GM18499 (cell line): ENCODE data around the gene HPSE2.

Experiments used
- ATAC-seq: cut with Tn5 transposase; IDR thresholded peaks from one replicate; pipeline ENCODE4 v1.9.1; 2021; ENCODE audit warnings: moderate number of reproducible peaks; ENCODE audit not compliant: insufficient read depth, unreplicated experiment

The HPSE2 gene

DNA sequence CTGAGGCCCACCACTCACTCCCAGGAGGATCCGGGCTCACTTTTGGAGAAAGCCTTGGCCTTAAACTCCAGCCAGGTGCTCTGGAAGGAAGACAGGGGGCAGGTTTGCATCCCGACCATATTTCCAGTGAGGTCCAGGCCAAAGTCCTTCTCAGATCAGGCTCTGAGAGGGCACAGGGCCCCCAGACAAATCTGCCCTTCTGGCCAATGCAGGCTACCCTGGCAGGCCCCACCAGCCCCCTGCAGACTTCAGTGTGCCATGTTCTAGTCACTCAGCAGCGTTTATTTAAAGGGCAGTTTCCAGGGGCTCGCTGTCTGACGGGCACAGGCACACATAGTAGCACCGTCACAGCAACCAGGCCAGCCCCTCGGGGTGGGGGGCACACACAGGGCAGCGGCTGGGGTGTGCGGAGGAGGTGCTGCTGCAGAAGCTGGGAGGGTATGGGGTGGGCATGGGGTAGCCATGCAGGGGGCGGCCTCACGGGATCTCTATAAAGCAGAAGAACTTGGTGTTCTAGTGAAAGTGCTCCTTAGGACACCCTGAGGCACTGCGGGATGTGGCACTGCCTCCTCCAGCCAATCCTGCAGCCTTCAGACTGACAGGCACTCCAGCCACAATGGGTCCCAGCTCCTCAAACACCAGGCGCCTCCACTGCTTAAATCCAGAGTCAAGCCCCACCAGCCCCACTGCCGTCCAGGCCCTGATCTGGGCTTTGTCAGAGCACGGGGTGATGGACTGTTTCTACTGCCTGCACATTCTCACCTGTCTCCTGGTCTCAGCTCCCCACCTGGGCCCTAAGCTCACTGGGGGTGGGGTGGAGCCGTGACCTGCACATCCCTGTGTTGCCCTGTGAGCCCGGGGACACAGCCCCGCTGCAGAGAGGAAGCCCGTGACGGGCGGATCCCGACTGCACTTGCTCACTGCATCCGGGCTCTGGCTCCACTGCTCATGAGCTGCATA lies 811.1 kb downstream of the HPSE2 start:
- ATAC-seq: no peak

DNA sequence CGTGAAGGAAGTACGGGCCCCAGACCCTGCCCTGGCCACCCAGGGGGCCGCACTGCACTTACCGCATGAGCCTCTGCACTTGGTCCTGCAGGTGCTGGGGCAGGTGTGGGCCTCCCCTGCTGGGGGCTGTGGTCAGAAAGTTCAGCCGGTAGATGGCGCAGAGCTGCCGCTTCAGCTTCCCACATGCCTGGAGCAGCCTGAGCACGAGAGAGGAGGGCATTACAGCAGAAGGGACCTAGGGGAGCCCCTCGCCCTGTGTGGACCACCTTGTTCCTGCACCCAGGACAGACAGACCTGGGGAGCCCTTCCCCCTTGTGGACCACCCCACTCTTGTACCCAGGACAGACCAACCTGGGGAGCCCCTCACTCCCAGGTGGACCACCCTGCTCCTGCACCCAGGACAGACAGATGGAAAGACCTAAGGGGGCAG lies 811.9 kb downstream of the HPSE2 start:
- no peak for ATAC-seq

DNA sequence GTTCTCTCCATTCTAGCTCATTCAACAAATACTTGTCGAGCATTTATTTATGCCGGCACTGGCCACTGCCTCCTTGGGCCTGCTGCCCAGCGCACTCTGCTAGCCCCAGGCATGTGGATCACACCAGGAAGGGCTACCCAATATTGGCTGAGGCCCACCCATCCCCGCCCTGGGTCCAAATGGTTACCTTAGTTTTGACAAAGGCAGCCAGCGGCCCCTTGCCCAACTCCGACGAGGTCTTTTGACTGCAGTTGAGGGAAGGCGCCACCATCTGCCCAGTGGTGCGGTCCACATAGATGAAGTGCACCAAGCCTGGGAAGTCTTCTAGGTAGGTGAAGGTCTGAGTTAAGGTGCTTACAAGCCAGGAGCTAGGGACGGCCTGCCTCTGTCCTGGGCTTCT lies 813.5 kb downstream of the HPSE2 start:
- ATAC-seq: no peak

DNA sequence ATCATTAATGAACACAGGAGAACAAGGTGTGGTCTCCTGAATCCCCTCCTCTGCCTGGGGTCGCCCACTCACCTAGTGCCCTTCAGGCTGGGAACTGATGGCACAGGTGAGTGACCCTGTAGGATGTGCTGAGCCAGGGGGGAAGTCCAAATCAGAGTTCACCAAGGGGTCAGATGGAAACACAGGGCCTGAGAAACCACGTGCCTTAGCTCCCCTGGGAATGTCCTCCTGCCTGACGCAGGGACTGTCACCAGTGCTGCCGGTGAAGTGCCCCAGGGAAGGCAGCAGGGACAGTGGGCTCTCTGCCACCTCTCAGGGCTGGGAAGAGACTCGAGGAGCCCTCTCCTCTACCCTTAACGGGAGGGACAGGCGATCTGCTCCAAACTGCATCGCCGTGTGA lies 814.9 kb downstream of the HPSE2 start:
- ATAC-seq: no peak

DNA sequence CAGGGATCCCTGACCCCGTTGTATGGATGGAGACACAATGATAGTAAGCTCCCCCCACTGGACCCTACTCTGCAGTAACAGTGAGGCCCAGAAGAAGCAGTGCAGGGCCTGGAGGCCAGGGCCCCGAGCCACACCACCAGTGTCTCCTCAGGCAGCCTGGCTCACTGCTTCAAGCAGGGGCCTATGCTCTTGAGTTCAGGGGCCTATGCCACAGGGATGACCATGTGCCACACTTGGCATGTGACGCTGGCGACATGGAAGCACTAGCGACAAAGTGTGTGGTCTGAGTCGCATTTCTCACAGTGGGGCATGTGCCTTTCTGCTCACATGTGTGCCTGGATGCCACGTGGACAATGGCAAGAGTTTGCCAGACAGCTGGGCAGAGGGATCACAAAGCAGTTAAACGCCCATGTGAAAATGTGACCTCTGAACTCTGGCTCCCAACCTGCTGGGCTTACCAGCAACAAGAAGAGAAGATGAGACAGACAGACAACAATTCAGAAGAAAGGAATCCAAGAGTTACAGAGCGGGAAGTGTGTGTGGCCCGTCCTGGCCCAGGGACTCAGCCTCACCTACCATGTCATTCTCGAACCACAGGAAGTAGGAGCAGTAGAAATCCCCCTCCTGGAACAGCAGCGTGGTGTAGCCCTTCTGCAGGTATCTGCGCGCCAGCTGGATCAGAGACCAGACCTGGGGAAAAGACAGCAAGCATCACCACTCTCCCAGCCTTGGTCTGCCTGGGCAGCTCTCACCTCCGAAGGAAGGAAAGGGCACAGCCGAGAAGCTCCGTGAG lies 816.0 kb downstream of the HPSE2 start:
- no peak for ATAC-seq

DNA sequence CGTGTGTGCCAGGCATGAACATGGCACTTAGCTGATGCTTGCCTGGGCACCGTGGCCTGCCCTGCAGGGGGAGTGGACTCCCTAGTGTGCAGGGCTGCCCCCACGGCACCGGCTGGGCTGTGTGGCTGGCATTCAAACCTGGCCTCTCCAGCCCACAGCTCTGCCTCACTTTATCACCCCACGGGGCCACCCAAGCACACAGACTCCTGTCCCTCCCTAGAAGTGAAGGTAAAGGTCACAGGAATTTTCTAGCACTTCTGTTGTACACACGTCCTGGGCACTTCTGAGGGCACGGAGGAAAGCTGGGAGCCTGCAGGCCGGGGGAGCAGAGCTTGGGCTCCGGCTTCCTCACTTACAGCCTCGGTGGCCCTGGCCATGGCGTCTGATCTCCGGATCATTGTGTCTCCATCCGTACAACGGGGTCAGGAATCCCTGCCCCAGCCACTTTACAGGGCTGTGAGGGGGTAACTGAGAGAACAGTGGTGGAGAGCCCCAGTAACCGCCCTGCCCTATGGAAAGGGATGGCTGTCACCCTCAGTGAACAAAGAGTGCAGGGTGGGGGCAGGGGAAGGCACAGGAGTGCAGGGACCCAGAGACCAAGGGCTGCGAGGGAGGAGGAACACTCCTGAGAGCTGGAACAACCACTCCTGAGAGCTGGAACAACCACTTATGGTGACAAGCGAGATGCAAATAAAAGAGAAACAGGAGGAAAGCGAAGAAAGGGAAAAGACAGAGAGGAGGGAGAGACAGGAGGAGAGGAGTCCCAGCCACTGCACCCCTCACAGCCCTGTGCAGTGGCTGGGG lies 816.8 kb downstream of the HPSE2 start:
- ATAC-seq: no peak

DNA sequence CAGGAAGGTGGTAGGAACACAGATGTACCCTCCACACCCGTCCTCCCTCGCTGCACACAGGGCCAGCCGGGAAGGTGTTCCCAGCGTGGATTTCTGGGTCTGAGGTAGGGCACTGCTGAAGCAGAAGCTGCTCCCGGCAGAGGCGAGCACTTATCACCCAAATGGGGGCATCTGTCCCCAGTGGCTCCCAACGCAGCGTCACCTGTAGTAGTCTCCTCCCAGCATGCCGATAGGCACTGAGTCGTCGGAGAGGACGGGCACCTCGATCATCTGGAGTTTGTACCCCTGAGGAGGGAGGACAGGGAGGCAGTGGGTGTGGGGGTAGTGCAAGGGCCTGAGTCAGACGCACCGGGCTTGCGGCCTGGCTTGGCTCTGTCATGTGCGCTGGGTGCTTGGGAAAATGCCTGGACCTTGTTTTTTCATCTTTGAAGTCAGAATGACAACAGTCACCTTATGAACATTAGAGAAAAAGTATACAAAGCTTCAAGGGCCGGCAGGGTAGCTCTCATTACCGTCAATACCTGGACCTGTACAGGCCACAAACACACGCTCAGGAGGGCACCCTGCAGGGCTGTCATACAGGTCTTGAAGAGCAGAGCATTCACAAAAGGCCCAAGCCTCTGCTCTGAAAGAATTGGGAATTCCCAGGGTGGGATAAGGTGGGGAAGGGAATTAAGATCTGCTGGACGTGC lies 817.5 kb downstream of the HPSE2 start:
- no peak for ATAC-seq

DNA sequence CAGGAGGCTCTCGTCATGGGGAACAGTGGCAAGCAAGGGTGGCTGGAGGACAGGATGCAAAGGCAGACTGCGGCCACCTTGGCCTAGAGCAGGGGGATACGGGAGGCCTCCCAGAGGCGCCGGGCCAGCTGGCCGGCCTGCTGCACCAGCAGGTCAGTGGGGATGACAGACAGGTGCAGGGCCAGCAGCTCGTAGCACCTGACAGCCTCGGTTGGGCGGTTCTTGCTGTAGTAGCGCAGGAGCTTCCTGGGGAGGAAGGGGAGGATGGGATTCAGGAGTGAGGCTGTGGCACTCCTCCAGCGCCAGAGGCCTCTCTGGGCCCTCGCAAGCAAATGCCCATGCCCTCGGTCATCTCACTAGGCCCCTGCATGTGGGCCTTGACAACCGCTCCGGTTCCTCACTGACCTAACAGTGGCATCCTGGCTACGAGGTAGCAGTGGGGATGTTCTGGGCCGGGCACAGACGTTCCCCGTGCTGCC lies 818.1 kb downstream of the HPSE2 start:
- no peak for ATAC-seq

DNA sequence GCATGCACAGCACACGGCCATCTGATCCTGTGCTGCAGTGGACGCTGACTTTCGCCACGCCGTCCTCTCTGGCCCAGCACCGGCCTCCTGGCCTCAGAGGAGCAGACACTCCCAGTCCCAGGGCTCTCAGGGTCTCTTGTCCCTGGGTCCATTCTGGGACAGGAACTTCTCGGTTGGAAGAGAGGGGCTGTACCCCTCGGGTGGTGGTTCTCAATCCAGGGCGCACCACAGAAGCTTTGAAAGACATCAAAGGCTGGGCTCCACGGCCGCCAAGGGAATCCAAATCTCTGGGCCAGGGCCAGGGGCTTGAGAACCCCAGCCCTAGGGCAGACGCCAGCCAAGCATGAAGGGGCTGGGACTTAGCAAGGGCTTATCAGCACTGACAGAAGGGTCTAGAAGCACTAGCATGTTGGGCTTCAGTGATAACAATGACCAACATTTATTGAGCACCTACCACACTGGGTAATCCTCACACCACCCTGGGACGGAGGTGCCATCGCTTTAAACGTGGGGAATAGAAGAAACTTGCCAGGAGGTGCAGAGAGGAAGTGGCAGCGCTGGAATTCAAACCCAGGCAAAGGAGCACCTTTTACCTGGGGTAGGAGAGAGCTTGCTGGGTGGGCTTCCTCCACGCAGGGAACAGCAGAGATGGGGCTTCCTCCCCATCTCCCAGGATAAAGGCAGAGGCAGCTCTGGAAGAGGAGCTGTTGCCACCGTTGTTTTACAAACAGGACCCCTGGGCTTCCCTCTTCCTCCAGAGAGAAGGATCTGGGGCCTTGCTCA lies 818.9 kb downstream of the HPSE2 start:
- ATAC-seq: no peak

DNA sequence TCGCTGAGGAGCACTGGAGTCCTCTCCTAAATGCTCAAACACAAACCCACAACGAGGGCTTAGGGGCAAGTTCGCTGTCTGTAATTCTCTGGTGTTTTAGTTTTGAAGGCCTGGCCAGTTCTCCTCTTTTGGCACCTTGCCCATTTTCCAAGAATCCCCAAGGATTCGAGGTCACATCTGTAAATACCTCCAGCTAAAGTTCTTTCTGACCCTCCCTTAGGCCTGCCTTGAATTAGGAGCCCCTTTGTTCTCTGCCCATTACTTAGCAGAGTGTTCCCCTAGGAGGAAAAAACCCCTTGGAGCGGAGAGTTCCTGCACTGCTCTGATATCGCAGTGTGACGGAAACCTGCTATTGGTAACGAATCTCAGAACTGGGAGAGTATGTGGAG lies 819.9 kb downstream of the HPSE2 start:
- ATAC-seq: no peak

DNA sequence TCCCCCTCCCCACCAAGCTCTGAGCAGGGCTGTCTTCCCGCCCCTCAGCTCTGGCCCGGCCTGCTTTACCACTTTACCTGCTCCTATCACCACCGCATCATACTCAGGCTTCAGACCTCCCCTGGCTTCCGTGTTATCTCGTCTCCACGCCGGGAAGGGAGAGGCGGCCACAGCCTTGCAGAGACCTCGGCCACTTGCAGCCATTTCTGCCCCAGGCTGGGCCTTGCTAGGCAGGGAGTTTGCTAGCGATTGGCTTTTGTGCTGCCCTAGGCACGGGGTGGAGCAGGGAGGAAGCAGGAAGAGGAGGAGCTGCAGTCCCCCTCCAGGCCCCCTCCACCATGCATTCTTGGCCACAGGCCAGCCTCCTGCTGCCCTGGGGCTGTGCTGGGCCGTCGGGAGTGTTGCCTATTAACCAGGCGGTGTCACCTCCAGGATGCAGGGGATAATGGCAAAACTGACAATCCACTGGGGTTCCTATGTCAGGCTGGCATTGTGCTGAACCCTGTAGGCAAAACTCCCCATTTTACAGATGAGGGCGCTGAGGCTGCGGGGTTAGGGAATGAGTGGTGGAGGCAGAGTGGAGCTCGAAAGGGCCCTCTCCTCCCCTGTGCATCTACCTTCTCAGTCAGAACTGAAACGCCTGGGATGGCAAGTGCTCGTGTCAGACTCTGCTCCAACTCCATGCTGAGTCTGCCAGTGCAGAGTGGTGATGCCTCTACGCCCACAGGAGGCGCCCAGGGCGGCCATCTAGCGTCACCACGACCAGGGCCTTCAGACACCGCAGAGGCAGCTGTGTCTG lies 820.5 kb downstream of the HPSE2 start, which contains the start of gene PYROXD2:
Gene PYROXD2, minus strand, starts transcription at position 251 of the 799 bp plus-strand sequence. Its CDS starts 47 bp downstream, at position 204.
- no peak for ATAC-seq

DNA sequence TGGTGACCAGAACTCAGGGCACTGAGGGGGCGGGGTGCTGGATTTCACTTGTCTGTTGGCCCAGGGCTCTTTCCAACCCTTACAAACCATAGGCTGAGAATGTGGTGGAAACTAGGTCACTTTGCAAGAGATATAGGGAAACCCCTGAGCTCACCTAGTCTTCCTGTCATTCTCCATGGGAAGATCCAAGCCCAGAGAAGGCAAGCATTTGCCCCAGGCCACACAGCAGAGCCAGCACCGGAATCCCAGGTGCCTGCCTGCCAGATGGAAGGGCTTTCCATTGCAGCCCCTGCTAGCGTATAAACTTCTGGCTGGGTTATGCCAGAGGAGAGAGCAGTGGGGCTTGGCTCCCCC lies 821.1 kb downstream of the HPSE2 start:
- no peak for ATAC-seq

DNA sequence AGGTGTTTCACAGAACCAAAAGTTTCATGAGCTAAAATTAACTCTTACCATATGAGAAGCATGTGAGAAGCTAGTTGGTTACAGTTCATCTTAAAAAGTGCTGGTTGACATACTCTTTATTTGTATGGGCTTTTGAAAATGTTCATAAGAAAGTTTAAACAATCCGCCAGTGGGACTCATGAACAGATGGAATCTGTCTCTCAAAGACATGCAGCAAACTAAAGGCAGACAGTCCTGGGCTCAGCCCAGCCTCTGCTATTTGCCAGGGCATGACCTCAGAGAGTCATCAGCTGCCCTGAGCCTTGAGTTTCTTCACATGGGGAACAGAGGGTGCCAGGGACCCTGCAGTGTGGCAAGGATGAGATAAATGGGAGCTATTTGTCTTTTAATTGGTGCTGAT lies 823.9 kb downstream of the HPSE2 start:
- no peak for ATAC-seq

DNA sequence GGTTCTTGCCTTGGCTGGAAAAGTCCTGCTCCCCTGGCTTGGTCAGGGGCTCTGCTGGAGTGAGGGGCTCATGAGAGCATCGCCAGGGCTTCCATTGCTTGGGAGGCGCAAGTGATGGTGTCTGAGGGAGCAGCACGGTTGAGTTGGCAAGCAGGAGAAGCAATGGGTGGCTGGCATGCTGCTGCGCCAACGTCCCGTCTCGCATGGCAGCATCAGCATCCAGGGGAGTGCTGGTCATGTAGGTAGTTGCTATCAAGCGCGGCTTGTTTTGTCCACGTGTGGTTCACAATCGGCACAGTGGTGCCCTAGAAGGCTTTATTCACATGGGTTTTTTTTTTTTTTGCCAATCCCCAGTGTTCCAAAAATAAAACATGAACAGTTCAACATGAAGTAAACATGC lies 824.5 kb downstream of the HPSE2 start:
- no peak for ATAC-seq

DNA sequence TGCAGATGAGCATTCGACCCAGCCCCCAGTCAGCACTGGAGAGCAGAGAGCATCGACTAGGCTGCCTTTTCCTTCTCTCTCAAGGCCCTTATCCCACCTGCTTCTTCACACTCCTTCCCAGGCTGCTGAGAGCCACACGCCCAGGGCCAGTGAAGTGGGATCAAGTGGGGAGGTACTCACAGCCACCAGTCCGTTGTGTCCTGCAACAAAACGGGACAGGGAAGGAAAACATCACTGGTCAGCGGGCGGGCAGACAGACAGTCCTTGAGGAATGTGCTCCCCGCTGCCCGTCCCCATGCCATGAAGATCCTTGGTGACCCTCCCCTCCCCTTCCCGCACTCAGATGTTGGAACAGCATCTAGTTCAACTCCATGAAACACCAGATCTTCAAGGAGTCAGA lies 824.9 kb downstream of the HPSE2 start:
- no peak for ATAC-seq

DNA sequence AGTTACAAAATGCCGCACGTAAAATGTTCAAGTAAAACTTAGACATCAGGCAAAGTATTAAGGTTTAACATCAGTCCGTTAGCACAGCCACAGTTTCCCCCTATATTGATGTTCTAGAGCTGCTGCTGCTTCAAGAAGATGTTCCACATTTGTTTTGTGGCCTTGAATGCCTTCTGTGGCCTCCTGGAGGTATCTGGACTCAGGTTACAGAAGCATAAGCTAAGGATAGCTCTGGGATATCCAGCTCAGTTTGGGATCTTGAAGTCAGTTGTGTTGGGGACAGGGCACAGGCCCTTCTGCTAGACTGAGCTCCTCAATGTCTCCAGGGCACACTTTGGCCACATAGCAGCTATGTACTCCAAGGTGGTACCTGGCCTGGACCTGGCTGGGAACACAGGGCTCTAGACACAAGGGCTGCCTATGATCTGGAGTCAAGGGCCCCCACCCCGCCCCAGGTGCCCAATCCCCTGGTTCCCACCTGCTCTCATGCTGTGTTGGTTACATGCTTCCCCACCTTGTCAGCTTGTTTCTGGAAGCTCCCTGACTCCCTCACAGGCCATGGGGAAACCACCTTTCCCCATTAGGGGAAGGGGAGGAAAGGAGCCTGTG lies 825.4 kb downstream of the HPSE2 start:
- ATAC-seq: no peak

DNA sequence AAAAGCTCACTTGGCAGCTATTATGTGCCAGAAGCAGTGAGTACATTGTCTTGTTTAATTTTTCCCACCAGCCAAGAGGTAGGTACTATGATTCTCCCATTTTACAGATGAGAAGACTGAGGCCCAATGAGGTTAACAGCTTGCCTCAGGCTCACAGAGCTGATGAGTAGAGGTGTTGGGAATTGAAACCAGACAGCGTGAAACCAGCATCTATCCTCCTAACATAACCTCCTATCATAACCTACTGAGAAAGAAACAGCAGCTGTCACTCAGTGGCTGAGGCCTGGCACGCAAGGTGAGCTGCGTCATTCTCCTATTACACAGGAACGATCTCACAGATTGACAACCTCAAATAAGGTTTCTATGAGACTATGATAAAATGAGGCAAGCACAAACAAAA lies 826.9 kb downstream of the HPSE2 start:
- no peak for ATAC-seq

DNA sequence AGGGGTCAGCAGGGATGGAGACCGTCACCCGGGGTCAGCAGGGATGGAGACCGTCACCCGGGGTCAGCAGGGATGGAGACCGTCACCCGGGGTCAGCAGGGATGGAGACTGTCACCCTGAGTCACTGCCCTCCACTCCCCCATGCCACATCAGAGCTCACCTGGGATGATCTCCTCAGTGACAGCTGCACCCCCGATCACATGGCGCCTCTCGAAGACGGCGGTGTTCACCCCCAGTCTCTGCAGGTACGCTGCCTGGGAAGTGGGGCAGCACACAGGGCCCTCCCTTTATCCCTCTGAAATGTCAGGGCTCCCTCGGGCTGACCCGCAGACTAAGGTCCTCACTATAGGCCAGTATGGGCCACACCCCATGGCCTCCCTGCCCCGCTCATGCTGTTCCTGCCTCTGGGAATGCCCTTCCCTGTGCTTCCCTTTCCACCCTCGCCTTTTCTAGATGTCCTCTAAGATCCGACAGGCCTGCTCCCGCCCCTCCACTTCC lies 827.9 kb downstream of the HPSE2 start:
- ATAC-seq: no peak
